ENCODE results near the gene SERPINA10.

- TF ChIP-seq, protein P1, sequence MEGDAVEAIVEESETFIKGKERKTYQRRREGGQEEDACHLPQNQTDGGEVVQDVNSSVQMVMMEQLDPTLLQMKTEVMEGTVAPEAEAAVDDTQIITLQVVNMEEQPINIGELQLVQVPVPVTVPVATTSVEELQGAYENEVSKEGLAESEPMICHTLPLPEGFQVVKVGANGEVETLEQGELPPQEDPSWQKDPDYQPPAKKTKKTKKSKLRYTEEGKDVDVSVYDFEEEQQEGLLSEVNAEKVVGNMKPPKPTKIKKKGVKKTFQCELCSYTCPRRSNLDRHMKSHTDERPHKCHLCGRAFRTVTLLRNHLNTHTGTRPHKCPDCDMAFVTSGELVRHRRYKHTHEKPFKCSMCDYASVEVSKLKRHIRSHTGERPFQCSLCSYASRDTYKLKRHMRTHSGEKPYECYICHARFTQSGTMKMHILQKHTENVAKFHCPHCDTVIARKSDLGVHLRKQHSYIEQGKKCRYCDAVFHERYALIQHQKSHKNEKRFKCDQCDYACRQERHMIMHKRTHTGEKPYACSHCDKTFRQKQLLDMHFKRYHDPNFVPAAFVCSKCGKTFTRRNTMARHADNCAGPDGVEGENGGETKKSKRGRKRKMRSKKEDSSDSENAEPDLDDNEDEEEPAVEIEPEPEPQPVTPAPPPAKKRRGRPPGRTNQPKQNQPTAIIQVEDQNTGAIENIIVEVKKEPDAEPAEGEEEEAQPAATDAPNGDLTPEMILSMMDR (IDR thresholded peaks at IDR 0.05), result no peak
- TF ChIP-seq POLR2A (IDR thresholded peaks at IDR 0.05), result no peak
Measured at GRCh38 chr14:94321421-94322271, 28.6 kb upstream of the SERPINA10 start.

Measured in heart left ventricle (tissue), 13 donors.